Measurements from ENCODE around the gene SNCAIP.

Gene SNCAIP

DNA sequence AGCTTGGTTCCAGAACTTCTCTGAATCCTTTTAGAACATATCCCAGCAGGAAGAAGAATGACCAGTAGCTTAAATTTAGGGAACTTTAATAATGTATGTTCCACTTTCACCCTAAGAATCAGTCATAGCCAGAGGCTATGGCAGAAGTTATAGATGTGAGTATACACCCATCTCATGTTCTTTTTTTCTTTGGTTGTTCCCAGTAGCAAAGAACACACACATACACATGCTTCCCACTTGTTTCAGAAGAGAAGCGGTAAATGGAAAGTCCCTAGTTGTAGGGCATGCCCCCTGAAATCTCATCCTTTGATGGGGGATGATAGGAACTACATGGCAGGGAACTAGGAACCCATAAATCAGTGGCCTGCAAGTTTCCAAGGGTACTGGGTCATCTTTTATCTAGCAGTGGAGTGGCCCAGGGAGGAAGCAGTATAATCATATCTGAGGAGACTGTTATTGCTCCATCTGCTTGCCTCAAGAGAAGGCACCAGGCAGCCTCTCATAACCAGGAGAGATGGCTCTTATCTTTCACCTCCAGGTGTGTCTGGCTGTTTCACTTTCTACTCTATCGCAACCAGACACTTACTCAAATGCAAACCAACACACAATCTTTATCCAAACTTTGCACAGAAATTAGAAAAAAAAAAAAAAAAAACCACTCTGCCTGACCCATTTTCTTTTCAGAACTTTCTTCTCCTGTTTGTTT lies 109.5 kb downstream of the SNCAIP start:
- Histone ChIP-seq H3K36me3 (ENCODE audit: low read length) (no peaks in the 10 kb centered on the region), H3K9me2 (replicated peaks; ENCODE audit: insufficient read depth, low read length) (no peaks in the 10 kb centered on the region), H3K4me2 (ENCODE audit: low read depth, low read length, poor library complexity, severe bottlenecking) (no peak overlapping the region), H3F3A (ENCODE audit: insufficient read depth) (no peaks in the 10 kb centered on the region), H4K20me1 (ENCODE audit: low read depth, low read length) (no peaks in the 10 kb centered on the region), H3K79me2 (ENCODE audit: insufficient read depth, low read length) (no peaks in the 10 kb centered on the region), H3K4me3 (ENCODE audit: insufficient read depth, low read length, poor library complexity, severe bottlenecking) (no peak overlapping the region), H2AFZ (ENCODE audit: low read depth, low read length, severe bottlenecking) (no peak overlapping the region), H3K27ac (ENCODE audit: low read depth, low read length) (no peak overlapping the region), H3K27me3 (ENCODE audit: low read length) (no peaks in the 10 kb centered on the region), H3K9ac (ENCODE audit: low read length) (no peak overlapping the region), H3K9me3 (ENCODE audit: insufficient read depth, low read length) (no peaks in the 10 kb centered on the region)
- TF ChIP-seq, protein P1, sequence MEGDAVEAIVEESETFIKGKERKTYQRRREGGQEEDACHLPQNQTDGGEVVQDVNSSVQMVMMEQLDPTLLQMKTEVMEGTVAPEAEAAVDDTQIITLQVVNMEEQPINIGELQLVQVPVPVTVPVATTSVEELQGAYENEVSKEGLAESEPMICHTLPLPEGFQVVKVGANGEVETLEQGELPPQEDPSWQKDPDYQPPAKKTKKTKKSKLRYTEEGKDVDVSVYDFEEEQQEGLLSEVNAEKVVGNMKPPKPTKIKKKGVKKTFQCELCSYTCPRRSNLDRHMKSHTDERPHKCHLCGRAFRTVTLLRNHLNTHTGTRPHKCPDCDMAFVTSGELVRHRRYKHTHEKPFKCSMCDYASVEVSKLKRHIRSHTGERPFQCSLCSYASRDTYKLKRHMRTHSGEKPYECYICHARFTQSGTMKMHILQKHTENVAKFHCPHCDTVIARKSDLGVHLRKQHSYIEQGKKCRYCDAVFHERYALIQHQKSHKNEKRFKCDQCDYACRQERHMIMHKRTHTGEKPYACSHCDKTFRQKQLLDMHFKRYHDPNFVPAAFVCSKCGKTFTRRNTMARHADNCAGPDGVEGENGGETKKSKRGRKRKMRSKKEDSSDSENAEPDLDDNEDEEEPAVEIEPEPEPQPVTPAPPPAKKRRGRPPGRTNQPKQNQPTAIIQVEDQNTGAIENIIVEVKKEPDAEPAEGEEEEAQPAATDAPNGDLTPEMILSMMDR (IDR thresholded peaks at IDR 0.05; ENCODE audit: insufficient read depth, low read length, poor library complexity, severe bottlenecking) = no peak
- TF ChIP-seq EZH2phosphoT487 (conservative IDR thresholded peaks at IDR 0.05; ENCODE audit: low read length) = no peak

DNA sequence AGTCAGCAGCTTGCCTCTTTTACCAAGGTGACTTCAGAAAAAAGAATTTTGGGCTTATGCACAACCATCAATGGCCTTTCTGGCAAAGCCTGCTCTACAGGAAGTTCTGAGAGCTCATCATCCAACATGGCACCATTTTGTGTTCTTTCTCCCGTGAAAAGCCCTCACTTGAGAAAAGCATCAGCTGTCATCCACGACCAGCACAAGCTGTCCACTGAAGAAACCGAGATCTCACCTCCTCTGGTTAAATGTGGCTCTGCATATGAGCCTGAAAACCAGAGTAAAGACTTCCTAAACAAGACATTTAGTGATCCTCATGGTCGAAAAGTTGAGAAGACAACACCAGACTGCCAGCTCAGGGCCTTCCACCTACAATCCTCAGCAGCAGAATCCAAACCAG lies 111.2 kb downstream of the SNCAIP start:
- no peaks in the 10 kb centered on the region for H4K20me1 ChIP-seq (ENCODE audit: low read depth, low read length)
- no peaks in the 10 kb centered on the region for H3K9me2 ChIP-seq (replicated peaks; ENCODE audit: insufficient read depth, low read length)
- no peaks in the 10 kb centered on the region for H3K27me3 ChIP-seq (ENCODE audit: low read length)
- H3K36me3 ChIP-seq (ENCODE audit: low read length) = no peaks in the 10 kb centered on the region
- no peak overlapping the region for H3K9ac ChIP-seq (ENCODE audit: low read length)
- no peak overlapping the region for H2AFZ ChIP-seq (ENCODE audit: low read depth, low read length, severe bottlenecking)
- no peaks in the 10 kb centered on the region for H3K9me3 ChIP-seq (ENCODE audit: insufficient read depth, low read length)
- H3K4me2 ChIP-seq (ENCODE audit: low read depth, low read length, poor library complexity, severe bottlenecking) = no peak overlapping the region
- H3F3A ChIP-seq (ENCODE audit: insufficient read depth) = no peaks in the 10 kb centered on the region
- no peak overlapping the region for H3K4me3 ChIP-seq (ENCODE audit: insufficient read depth, low read length, poor library complexity, severe bottlenecking)
- no peaks in the 10 kb centered on the region for H3K79me2 ChIP-seq (ENCODE audit: insufficient read depth, low read length)
- TF ChIP-seq, protein P1 (IDR thresholded peaks at IDR 0.05; ENCODE audit: insufficient read depth, low read length, poor library complexity, severe bottlenecking) = no peak
- TF ChIP-seq EZH2phosphoT487 (conservative IDR thresholded peaks at IDR 0.05; ENCODE audit: low read length) = no peak
- no peak overlapping the region for H3K27ac ChIP-seq (ENCODE audit: low read depth, low read length)

DNA sequence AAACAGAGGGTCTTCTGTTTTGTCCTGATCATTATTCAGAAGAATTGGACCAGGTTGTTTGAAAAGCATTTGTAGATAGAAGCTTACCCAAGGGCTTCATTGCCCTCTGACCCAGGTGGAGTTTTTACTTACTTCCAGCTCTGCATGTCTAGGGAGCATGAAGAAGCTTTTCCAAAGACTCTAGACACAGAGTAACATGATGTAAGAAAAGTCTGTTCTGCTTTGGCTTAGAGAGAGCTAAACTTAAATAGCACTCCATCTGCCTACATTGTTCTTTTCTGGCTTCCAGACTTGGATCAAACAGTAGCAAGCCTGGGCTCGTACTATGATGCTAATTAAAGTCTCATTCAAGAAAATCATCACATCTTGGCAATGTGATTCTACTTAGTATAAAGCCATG lies 112.1 kb downstream of the SNCAIP start:
- no peaks in the 10 kb centered on the region for H3F3A ChIP-seq (ENCODE audit: insufficient read depth)
- H4K20me1 ChIP-seq (ENCODE audit: low read depth, low read length) = no peaks in the 10 kb centered on the region
- TF ChIP-seq, protein P1 (IDR thresholded peaks at IDR 0.05; ENCODE audit: insufficient read depth, low read length, poor library complexity, severe bottlenecking) = no peak
- no peak for TF ChIP-seq EZH2phosphoT487 (conservative IDR thresholded peaks at IDR 0.05; ENCODE audit: low read length)
- no peaks in the 10 kb centered on the region for H3K9me3 ChIP-seq (ENCODE audit: insufficient read depth, low read length)
- H3K4me2 ChIP-seq (ENCODE audit: low read depth, low read length, poor library complexity, severe bottlenecking) = no peak overlapping the region
- H3K27me3 ChIP-seq (ENCODE audit: low read length) = no peaks in the 10 kb centered on the region
- no peaks in the 10 kb centered on the region for H3K9me2 ChIP-seq (replicated peaks; ENCODE audit: insufficient read depth, low read length)
- no peak overlapping the region for H3K4me3 ChIP-seq (ENCODE audit: insufficient read depth, low read length, poor library complexity, severe bottlenecking)
- H3K9ac ChIP-seq (ENCODE audit: low read length) = no peak overlapping the region
- no peaks in the 10 kb centered on the region for H3K36me3 ChIP-seq (ENCODE audit: low read length)
- no peaks in the 10 kb centered on the region for H3K79me2 ChIP-seq (ENCODE audit: insufficient read depth, low read length)
- no peak overlapping the region for H3K27ac ChIP-seq (ENCODE audit: low read depth, low read length)
- no peak overlapping the region for H2AFZ ChIP-seq (ENCODE audit: low read depth, low read length, severe bottlenecking)
